Measurements from ENCODE around the gene SFT2D3. TPM values are rescaled to one million over a fixed set of nuclear protein-coding genes. Genes with fewer than 3 reads are reported as not detected.

Gene SFT2D3
- total RNA-seq (10 to 100 TPM; 14.4 to 15.4 TPM), polyA plus RNA-seq (1 to 10 TPM; 1.5 TPM)

DNA sequence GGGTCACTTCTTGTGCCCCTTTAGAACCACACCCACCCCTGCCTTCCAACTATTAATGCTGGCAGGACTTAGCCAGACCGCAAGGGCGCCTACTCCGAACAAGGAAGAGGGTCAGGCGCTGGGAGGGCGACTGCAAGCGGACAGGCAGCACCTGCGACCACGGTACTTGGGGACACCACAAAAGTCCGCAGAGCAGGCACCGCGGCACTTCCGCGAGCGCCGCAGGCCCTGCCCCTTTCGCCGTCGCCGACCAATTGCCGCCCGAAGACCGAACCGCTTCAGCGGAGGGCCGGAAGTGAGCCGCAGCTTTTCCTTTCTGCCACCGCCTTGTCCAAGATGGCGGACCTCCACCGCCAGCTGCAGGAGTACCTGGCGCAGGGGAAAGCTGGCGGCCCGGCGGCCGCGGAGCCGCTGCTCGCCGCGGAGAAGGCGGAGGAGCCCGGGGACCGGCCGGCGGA lies at the start of gene SFT2D3:
TSS of gene SFT2D3 (plus strand) at position 305 of the 458 bp plus-strand sequence. CDS start at position 337, 32 bp downstream.
- Histone ChIP-seq H3K4me3 (ENCODE audit: low read length in 2 of 2) (peak within 1 kb of the TSS; percentile 74 to 93), H3K36me3 (ENCODE audit: insufficient read depth, low read length) (peaks cover 5% of the 10 kb centered on the region), H3K9me3 (ENCODE audit: control insufficient read depth in 1 of 2, low read length in 2 of 2) (no peaks in the 10 kb centered on the region), H3K4me1 (ENCODE audit: insufficient read depth, low read length) (peaks cover 42% of the 10 kb centered on the region), H3K27me3 (ENCODE audit: insufficient read depth, low read length) (no peaks in the 10 kb centered on the region), H3K27ac (ENCODE audit: low read depth, low read length) (peak within 1 kb of the TSS; percentile 90)
- intact Hi-C loops (cut with micrococcal nuclease) = loop anchor here (1.0 to 5.0 kb wide), 7 partner anchors 52 to 390 kb away; partner anchors contain the start of genes IWS1, SAP130 and UGGT1
- Mint-ChIP-seq H3K9me3 (peaks cover 0 to 4% (median 0%) of the 10 kb centered on the region in 8 donors), H3K4me1 (peaks cover 25 to 53% (median 34%) of the 10 kb centered on the region in 4 donors), H3K36me3 (peaks cover 7 to 27% of the 10 kb centered on the region in 2 donors), H3K27me3 (no peaks in the 10 kb centered on the region), H3K27ac (peak within 1 kb of the TSS; percentile 97 to 99 (median 98)), H3K4me3 (peak within 1 kb of the TSS; percentile 91 to 95 (median 92))
- ChIA-PET CTCF (ENCODE audit: partially characterized antibody) (no interaction called here), POLR2A (ENCODE audit: partially characterized antibody) (interaction anchor here (0.6 to 2.5 kb wide), 22 partner anchors 9 to 445 kb away, joined by 3 to 28 read pairs (median 7); partner anchors contain the start of genes AMMECR1L, IWS1, POLR2D and UGGT1)
- DNase-seq = peak; percentile 89 to 92 (median 91)

DNA sequence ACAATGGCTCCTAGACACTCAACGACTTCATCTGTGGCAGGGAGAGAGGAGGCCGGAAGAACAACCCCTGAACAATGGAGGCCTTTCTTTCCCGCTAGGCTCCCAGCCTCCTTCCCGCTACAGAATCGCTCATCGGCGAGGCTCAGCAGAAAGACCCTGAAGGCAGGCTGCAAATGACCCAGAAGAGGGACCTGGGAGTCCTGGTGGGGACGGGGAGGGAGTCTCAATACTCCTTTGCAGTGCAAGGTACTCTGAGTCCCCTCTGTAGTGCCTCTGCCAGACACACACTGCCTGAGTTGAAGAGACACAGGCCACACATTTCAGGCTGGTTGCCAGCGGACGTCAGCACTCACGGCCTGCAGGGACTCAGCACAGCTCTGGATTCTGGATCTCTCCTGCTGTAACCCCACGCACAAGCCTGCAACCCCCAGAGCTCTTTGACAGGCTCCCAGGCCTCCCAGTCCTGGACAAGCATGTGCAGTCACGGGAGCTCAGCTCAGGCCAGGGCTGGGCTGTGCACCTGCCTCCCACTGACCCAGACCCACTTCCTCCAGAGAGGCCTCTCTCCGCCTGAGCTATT lies 49.2 kb upstream of the SFT2D3 start:
- intact Hi-C loops (cut with micrococcal nuclease) = no loop called here

GRCh38 chr2:127652786-127653357 lies 48.4 kb upstream of the SFT2D3 start:
- Mint-ChIP-seq H3K27me3 (peaks cover 0 to 2% of the 10 kb centered on the region in 2 donors), H3K36me3 (no peaks in the 10 kb centered on the region), H3K4me1 (peaks cover 6 to 18% (median 12%) of the 10 kb centered on the region in 4 donors), H3K4me3 (no peak overlapping the region), H3K9me3 (no peaks in the 10 kb centered on the region), H3K27ac (no peak overlapping the region)
- no peak overlapping the region for H3K4me3 ChIP-seq (ENCODE audit: low read length in 2 of 2)
- no peaks in the 10 kb centered on the region for H3K36me3 ChIP-seq (ENCODE audit: insufficient read depth, low read length)
- POLR2A ChIA-PET (ENCODE audit: partially characterized antibody) = interaction anchor here (0.9 kb wide), 1 partner anchor 62 kb away, joined by 3 read pairs; no protein-coding TSS in a partner anchor
- H3K27ac ChIP-seq (ENCODE audit: low read depth, low read length) = no peak overlapping the region
- H3K27me3 ChIP-seq (ENCODE audit: insufficient read depth, low read length) = no peaks in the 10 kb centered on the region
- CTCF ChIA-PET (ENCODE audit: partially characterized antibody) = interaction anchor here (1.0 to 7.6 kb wide), 4 partner anchors 14 to 455 kb away, joined by 4 to 69 read pairs (median 17); no protein-coding TSS in a partner anchor
- intact Hi-C loops (cut with micrococcal nuclease) = no loop called here
- peaks cover 9% of the 10 kb centered on the region for H3K4me1 ChIP-seq (ENCODE audit: insufficient read depth, low read length)
- peak in 1 of 5 donors; percentile 5 for DNase-seq
- no peaks in the 10 kb centered on the region for H3K9me3 ChIP-seq (ENCODE audit: control insufficient read depth in 1 of 2, low read length in 2 of 2)

More for the DNA sequence above, 49.2 kb upstream of the SFT2D3 start:
- Histone ChIP-seq H3K27me3 (ENCODE audit: insufficient read depth, low read length) (no peaks in the 10 kb centered on the region), H3K27ac (ENCODE audit: low read depth, low read length) (no peak overlapping the region), H3K9me3 (ENCODE audit: control insufficient read depth in 1 of 2, low read length in 2 of 2) (no peaks in the 10 kb centered on the region), H3K36me3 (ENCODE audit: insufficient read depth, low read length) (no peaks in the 10 kb centered on the region), H3K4me3 (ENCODE audit: low read length in 2 of 2) (no peak overlapping the region), H3K4me1 (ENCODE audit: insufficient read depth, low read length) (peaks cover 9% of the 10 kb centered on the region)
- peak in 1 of 5 donors; percentile 3 for DNase-seq
- Mint-ChIP-seq H3K27me3 (no peaks in the 10 kb centered on the region), H3K4me1 (peaks cover 9 to 21% (median 14%) of the 10 kb centered on the region in 4 donors), H3K9me3 (no peaks in the 10 kb centered on the region), H3K36me3 (no peaks in the 10 kb centered on the region), H3K4me3 (no peak overlapping the region), H3K27ac (no peak overlapping the region)
- ChIA-PET CTCF (ENCODE audit: partially characterized antibody) (interaction anchor here (1.0 to 7.6 kb wide), 5 partner anchors 13 to 455 kb away, joined by 4 to 69 read pairs (median 4); no protein-coding TSS in a partner anchor), POLR2A (ENCODE audit: partially characterized antibody) (no interaction called here)

- intact Hi-C loops (cut with micrococcal nuclease) = no loop called here
- no peaks in the 10 kb centered on the region for H3K9me3 Mint-ChIP-seq
- H3K36me3 Mint-ChIP-seq = no peaks in the 10 kb centered on the region
- H3K27me3 ChIP-seq (ENCODE audit: insufficient read depth, low read length) = no peaks in the 10 kb centered on the region
- no peaks in the 10 kb centered on the region for H3K36me3 ChIP-seq (ENCODE audit: insufficient read depth, low read length)
- H3K27me3 Mint-ChIP-seq = peaks cover 0 to 3% of the 10 kb centered on the region in 2 donors
- peak in 1 of 5 donors; percentile 19 for DNase-seq
- no peak overlapping the region for H3K4me3 Mint-ChIP-seq
- no peak overlapping the region for H3K4me3 ChIP-seq (ENCODE audit: low read length in 2 of 2)
- H3K4me1 Mint-ChIP-seq = peaks cover 5 to 13% (median 9%) of the 10 kb centered on the region in 4 donors
- no peaks in the 10 kb centered on the region for H3K9me3 ChIP-seq (ENCODE audit: control insufficient read depth in 1 of 2, low read length in 2 of 2)
- no peak overlapping the region for H3K27ac Mint-ChIP-seq
- ChIA-PET CTCF (ENCODE audit: partially characterized antibody) (interaction anchor here (3.5 to 7.6 kb wide), 2 partner anchors 14 to 63 kb away, joined by 30 to 69 read pairs; no protein-coding TSS in a partner anchor), POLR2A (ENCODE audit: partially characterized antibody) (interaction anchor here (0.9 kb wide), 1 partner anchor 62 kb away, joined by 3 read pairs; no protein-coding TSS in a partner anchor)
- H3K4me1 ChIP-seq (ENCODE audit: insufficient read depth, low read length) = peaks cover 9% of the 10 kb centered on the region
- no peak overlapping the region for H3K27ac ChIP-seq (ENCODE audit: low read depth, low read length)
Measured at GRCh38 chr2:127653421-127654083, 47.7 kb upstream of the SFT2D3 start.

DNA sequence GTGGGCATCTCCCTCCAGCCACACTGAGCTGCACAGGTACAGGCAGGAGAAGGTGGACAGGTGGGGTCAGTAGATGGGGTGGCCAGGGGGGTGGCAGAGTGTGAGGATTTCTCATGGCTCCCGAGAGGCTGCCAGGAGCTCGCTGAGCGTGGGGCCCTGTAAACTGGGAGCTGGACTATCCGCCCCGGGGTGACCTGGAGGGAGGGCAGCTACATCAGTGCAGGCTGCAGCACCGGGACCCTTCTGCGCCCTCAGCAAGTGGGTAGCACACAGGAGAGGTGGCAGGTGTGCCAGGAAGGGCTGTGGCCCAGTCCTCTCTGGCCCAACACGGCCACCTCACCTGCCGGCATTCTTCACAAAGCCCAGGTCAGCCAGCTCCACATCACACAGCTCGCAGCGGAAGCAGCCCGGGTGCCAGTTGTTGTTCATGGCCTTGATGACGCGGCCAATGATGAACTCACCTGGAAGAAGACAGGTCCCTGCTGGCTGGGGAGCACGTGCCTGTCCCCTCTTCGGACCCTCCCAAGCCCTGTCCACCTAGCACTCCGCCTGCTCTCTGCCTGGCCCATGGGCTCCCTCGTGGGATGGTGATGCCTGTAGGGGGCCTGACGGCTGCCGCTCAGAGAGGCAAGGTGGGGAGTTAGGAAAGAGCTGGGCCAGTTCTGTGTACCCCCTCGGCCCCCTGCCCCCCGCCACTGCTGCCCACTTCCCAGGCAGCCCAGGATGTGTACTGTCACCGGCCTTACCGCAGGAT lies 47.0 kb upstream of the SFT2D3 start:
- H3K4me1 Mint-ChIP-seq = peaks cover 3 to 6% (median 5%) of the 10 kb centered on the region in 4 donors
- H3K27ac Mint-ChIP-seq = no peak overlapping the region
- no peaks in the 10 kb centered on the region for H3K9me3 Mint-ChIP-seq
- H3K36me3 Mint-ChIP-seq = no peaks in the 10 kb centered on the region
- H3K27me3 Mint-ChIP-seq = peaks cover 0 to 3% of the 10 kb centered on the region in 2 donors
- intact Hi-C loops (cut with micrococcal nuclease) = no loop called here
- Histone ChIP-seq H3K4me1 (ENCODE audit: insufficient read depth, low read length) (peaks cover 5% of the 10 kb centered on the region), H3K4me3 (ENCODE audit: low read length in 2 of 2) (no peak overlapping the region), H3K27me3 (ENCODE audit: insufficient read depth, low read length) (no peaks in the 10 kb centered on the region), H3K36me3 (ENCODE audit: insufficient read depth, low read length) (no peaks in the 10 kb centered on the region), H3K9me3 (ENCODE audit: control insufficient read depth in 1 of 2, low read length in 2 of 2) (no peaks in the 10 kb centered on the region), H3K27ac (ENCODE audit: low read depth, low read length) (no peak overlapping the region)
- ChIA-PET CTCF (ENCODE audit: partially characterized antibody) (interaction anchor here (3.5 to 7.6 kb wide), 2 partner anchors 15 to 63 kb away, joined by 30 to 69 read pairs; no protein-coding TSS in a partner anchor), POLR2A (ENCODE audit: partially characterized antibody) (no interaction called here)
- no peak overlapping the region for H3K4me3 Mint-ChIP-seq
- peak in 1 of 5 donors; percentile 17 for DNase-seq

DNA sequence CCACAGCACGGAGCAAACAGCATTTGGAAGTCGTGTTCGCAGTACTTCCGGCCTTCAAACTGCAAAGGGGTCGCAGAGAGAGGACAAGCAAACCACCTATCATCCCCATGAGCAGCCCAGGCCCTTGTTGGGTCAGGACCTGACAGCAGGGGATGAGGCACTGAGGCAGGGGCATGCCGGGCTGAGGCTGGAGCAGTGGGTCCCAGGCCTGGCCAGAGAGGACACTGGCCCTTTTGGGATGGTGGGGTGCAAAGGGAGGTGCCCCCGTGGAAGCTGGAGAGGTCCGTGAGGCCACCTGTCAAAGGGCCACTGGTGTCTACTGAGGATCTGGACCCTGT lies 46.5 kb upstream of the SFT2D3 start:
- H3K36me3 ChIP-seq (ENCODE audit: insufficient read depth, low read length) = no peaks in the 10 kb centered on the region
- ChIA-PET POLR2A (ENCODE audit: partially characterized antibody) (no interaction called here), CTCF (ENCODE audit: partially characterized antibody) (interaction anchor here (7.6 kb wide), 1 partner anchor 16 kb away, joined by 69 read pairs; no protein-coding TSS in a partner anchor)
- Mint-ChIP-seq H3K4me3 (no peak overlapping the region), H3K27ac (peak overlapping the region in 1 of 7 donors; percentile 25), H3K36me3 (no peaks in the 10 kb centered on the region), H3K9me3 (no peaks in the 10 kb centered on the region), H3K27me3 (peaks cover 0 to 3% of the 10 kb centered on the region in 2 donors), H3K4me1 (peaks cover 0 to 1% (median under 1%) of the 10 kb centered on the region in 4 donors)
- H3K9me3 ChIP-seq (ENCODE audit: control insufficient read depth in 1 of 2, low read length in 2 of 2) = no peaks in the 10 kb centered on the region
- no peak overlapping the region for H3K27ac ChIP-seq (ENCODE audit: low read depth, low read length)
- H3K4me1 ChIP-seq (ENCODE audit: insufficient read depth, low read length) = no peaks in the 10 kb centered on the region
- no peaks in the 10 kb centered on the region for H3K27me3 ChIP-seq (ENCODE audit: insufficient read depth, low read length)
- H3K4me3 ChIP-seq (ENCODE audit: low read length in 2 of 2) = no peak overlapping the region
- DNase-seq = peak in 1 of 5 donors; percentile 24
- intact Hi-C loops (cut with micrococcal nuclease) = no loop called here

Data from CD4-positive, alpha-beta memory T cell (primary cell).